KG1 (cell line): ENCODE measurements around the gene SIM1.

Experiments used
- DNase-seq: peaks from one replicate; lab custom pipeline; 2025; lab: John Stamatoyannopoulos, UW

Gene SIM1

DNA sequence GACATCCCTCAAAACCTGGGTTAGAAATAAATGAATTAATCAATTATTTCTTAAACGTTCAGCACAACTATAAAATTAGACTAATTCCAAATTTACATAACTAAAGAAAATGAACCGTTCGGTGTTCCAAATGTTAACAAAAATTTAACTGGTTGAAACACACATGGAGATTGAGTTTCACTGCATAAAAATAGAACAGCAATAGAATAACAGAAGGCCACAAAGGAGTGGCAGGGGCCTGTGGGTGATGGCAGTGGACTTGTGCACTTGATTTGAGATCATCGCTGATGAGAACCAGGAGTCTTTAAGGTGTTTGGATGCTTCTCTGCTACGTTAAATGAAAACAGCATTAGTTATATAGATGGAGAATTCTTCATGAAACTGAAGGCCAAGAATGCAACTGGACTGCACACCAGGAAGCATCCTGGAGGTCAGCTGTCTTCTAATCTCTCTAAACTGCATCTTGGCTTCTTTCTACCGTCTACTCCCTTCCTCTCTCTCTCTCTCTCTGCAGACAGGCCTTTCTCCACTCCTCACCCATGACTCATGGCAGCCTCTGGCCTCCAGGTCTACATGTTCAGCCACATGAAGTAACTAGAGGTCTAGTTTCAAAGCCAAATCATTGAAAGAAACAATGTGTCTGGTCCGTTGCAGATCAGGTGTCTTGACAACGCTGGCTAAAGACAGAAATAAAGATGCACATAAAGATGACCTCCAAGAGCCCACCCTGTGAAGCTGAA, 111.3 kb downstream of the SIM1 start:
- DNase-seq, result no peak

DNA sequence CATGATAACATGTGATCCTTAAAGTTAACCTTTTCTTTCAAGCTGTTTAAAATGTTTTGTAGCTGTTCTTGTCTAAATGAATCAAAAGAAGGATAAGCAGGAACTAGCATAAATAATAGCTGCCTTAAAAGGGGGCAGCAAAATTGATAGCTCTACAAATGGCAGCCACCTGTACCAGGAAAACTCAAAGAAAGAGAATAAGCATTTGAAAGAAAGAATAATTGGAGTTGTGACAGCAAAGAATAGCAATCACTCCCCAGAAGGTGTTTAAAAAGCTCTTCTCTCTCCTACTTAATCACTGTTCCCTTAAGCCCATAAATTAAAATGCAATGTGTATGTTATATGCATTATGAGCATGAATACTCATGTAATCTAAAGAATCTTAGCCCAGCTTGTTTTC, 114.6 kb downstream of the SIM1 start:
- no peak for DNase-seq

DNA sequence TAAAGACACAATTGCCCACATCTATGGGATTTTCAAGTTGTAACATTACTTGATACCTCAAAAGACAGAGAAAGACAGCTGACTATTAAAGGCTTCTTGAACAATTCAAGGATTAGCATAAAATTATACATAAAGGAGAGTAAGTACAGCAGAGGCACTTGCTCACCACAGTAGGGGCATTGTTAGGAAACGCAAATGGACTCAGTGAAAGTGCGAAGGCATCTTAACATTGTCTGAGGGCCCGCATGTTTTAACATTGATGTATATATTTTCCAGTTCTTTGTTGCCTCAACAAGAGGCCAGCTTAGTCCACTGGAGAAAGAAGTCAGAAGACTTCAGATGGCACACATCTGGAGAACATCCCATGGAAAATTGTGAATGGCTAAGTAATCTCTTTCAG, 115.4 kb downstream of the SIM1 start:
- no peak for DNase-seq

DNA sequence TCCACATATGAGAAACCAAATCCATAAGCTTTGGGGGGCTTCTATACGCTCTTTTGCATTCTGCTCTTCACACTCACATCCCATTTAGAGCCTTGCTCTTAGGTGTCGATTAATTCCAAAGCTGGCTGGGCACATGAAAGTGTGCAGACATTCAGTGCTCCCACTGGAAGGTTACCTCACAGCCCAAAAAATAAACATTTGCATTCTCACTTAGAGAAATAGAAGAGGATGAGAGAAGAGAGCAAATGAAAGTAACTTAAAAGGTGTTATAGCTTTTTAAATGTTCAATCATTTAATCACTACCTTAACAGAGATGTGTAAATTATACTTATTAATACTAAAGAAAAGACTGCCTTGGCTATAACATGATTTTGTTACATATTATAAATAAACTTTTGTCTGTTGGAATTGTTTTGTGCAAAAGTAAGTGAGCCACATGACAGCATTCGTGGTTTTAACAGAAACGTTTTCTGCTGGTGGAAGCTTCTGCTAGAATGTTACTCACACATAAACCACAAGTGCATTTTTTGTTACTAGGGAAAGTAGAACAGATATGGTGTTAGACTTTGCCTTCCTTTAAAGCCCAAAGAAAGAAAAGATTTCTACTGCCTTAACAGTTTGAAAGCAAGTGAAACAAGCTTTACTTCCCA, 116.7 kb downstream of the SIM1 start:
- no peak for DNase-seq

DNA sequence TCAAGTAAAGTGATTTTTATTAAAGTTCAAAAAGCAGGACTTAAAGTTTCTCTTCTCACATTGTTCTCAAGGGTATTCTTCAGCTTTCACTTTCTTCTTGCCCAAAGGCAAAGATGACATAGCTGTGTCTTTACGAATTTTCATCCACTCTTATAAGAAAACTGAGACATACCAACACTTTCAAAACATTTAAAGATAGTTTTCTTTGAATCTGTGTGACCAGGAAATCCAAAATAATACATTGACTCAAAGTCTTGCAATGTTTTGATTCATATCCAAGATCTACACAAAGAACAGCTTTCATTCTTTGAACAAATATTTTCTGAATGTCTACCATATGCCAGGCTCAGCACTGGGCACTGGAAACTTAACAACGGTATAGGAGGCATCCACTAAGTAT, 117.9 kb downstream of the SIM1 start:
- DNase-seq, result no peak

DNA sequence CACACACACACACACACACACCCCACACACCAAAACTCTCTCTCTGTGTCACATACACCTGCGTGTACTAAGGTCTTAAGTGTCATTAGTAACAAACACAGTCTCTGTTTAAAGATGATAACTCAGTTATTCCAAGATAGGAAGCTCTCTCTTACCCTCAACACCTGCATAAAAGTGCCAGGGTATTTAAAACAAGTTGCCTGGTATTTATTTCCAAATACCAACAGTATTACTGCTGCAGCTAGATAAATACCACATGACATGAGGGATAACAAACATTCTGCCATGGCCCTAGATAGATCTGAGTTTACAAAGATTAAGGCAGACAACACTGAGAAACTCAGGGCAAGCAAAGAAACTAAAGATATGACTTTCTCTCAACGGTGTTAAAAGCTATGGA, 118.5 kb downstream of the SIM1 start:
- no peak for DNase-seq

DNA sequence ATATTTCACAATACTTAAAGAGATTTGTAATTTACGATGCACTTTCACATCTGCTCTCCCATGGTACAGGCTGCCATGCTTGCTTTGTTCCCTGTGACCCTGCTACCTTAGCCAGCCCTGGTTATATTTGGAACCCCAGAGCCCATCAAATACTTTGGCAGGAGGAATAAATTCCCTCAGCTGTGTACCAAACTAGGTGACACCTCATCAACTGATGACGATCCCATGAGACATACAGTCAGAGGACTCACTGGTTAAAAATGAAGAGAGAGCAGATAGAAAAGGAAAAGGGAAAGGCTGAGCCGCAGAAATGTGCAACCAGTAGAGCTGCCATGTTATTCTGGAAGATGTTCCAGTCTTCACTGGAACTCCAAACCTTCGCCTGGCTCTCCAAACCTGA, 120.0 kb downstream of the SIM1 start:
- DNase-seq, result no peak

DNA sequence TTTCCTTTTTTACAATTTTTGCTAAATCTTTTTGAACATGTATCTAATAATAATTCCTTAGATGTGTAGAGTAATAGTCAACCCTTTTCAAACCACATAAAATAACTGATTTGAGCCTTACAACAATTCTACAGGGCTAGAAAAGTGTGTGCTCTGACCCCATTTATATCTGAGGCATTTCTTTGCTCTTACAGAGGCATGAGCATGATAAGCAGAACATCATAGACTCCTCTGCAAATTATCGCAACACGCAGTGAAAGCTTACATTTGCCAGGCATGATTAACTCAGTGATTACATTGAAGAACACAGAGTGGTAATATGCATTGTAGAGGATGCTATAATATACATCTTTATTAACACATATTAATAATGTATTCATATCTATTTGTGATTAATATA, 120.4 kb downstream of the SIM1 start:
- DNase-seq, result no peak

DNA sequence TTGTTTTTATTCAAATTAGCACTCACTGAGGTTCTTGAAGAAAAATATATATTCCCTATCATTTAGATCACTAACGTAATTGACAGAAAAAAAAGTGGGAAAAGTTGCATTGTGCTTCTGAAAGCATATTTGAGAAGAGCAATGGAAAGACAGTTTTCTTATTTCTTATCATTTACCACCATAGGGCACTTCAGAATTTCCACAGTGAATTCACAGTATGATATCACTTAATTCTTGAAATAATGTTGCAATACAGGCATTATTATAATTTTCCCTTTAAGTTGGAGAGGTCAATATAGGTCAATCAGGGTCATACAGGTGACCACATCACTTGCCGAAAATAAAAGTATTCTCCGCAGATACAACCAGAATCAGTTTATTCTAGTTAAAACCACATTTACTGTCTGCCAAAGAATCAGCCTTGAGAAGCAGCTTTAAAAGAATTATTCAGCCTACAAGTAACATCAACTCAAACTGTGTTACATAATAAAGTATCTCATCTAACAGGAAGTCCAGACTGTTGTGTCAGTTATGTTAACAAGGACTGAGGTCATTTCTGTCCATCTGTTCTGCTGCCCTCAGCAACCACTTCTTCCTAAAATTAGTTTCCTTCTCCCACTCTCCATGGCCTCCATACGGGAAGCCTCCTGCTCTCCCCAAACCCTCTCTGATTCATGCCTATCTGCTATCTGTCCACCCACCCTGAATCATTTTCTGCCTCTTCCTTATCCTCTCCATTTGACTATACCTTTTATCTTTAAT, 121.2 kb downstream of the SIM1 start:
- DNase-seq, result no peak

DNA sequence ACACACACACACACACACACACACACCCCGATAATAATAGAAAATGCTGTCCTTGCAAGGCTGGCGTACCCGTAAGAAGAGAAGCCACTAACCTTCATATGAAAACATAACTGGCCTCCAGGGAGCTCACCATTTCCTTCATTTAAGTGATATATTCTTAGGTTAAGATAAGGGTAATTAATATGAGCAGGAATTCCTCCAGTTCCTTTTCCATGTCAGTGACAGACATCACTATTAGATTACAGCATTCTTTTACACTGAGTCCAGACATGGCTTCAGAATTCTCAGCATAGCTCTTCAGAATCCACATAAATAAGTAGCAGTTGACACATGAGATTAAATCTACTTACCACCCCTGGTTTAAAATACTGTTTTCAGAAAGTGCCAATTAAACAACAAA, 121.9 kb downstream of the SIM1 start:
- DNase-seq, result no peak

DNA sequence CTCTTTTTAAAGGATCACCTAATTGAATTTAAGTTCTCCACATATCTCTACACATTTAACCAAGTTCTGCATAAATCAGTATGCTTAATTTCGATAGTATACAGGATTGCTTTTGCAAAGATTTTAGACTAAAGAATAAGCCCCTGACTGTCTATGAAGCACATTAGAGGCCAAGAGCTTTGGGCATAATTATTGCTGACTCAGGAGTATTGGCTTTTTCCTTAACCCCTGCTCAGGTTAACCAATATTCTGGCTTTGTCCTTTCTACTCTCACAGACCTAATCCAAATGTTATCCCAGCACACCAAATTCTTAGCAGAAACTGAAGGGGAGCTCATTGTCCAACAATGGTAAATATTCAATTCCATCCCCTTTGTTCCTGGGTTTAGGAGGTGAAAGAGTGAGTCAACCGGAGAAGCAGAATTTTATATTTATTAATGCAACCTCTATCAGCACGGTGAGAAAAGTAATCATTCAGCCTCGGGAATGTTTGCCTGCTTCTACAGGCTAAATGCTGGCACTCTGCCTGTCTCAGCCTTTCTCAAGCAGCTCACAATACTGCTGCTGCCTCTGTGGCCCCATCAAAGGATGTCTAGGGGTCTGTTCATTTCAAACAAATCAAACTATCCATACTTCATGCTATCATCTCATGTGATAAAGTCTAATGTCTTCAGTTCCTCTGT, 125.0 kb downstream of the SIM1 start:
- no peak for DNase-seq

DNA sequence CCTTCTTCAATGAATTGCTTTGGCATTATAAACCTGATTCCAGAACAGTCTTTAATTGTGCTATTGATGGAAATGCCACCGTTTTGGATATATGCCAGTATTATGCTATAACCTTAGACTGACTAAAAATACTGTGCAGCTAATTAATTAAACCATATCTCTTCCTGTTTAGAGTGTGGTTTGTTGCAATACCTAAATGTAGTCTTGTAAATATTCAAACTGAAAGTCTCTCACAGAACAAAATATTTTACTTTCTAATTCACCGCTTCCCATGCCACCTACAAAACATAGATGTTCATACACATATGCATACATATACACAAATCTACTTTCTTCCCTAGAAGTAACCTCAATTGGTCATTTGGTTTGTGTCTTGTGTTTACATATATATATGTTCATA, 126.6 kb downstream of the SIM1 start:
- no peak for DNase-seq

DNA sequence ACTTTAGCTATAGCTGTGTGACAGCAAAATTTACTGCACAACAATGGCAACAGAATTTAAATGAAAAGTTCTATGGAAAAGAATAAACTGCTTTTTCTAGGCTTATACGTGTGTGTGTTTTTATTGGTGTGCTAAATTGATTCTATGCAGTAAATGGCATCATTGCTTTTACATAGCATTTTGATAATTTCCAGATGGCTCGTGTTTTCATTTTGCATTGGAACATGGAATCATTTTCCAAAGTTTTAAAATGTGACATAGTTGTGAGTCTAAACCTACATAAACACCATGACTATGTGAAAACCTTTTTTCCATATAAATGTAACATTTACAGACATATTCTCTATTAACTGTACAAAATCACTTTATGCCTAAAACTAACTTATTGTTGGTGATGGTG, 127.8 kb downstream of the SIM1 start:
- DNase-seq, result no peak

DNA sequence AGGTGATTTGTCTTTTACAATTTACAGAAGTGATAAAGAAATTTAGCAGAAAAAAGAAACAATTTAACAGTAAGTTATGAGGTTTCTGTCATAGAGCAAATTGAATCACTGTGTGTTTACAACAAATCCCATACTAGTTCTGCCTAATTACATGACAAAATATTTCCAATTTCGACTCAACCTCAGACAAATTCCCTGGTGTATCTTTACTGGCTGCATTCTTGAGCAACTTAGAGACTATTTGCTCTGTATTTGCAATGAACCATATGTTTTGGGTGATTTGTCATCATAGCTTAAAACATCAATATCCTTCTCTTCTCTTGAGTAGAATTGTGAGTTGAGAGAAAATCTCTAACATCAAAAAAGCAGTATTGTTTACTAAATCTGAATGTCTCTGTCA, 128.7 kb downstream of the SIM1 start:
- no peak for DNase-seq
